ENCODE measurements around the gene UFM1. TPM values are rescaled to one million over a fixed set of nuclear protein-coding genes. Genes with fewer than 3 reads are reported as not detected.

Gene UFM1
- total RNA-seq (10 to 100 TPM; 26.5 to 30.8 TPM), polyA plus RNA-seq (ENCODE audit: insufficient read depth, low read depth, low replicate concordance) (21.4 TPM)
- long read RNA-seq, donor 1, transcript UFM1-201 (6 exons, 3,138 nt), result major isoform, 24 of 46 reads
- long read RNA-seq, donor 1, partial matches to known transcripts, result 21 of 46 reads
- long read RNA-seq, donor 1, other reads (novel, unspliced or antisense), result 0 of 46 reads
- long read RNA-seq, donor 2, transcript UFM1-201 (6 exons, 3,138 nt), result major isoform, 16 of 16 reads
- long read RNA-seq, donor 2, partial matches to known transcripts, result 0 of 16 reads
- long read RNA-seq, donor 2, other reads (novel, unspliced or antisense), result 0 of 16 reads

DNA sequence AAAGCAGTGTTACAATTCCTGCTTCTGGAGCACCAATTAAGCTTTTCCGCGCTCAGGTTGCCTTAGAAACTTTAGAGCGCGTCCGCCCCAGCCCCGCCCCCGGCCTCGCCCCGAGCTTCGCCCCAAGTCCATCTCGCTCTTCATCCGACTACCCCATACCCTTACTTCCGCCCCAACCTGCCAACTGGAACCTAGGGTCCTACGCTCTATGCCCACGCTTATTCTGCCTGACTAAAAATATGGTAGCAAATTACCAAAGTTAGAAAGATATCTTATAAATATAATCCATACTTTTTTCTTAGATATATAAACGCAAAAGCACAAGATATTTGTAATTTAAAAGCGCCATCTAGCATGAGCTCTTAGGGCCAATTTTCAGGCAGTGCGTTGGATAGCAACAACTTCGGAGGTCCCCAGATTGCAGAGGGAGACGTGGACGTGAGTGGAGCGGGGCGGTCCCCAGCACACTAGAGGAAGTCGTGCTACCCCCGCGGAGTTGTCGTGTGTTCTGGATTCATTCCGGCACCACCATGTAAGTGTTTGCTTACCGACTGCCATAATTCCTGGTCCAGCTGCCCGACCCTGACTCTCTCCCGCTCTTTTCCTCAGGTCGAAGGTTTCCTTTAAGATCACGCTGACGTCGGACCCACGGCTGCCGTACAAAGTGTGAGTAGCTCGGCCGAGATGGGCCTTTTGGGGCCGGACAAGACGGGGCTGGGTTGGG lies at the start of gene UFM1:
UFM1 (plus strand) TSS at position 462 of the 724 bp plus-strand sequence; CDS start at position 531, 69 bp downstream.
- no peaks in the 10 kb centered on the region for H3K9me3 ChIP-seq
- peak within 1 kb of the TSS; percentile 78 to 83 for H3K4me3 ChIP-seq
- no peak for TF ChIP-seq CTCF (IDR thresholded peaks at IDR 0.05)
- no peak for TF ChIP-seq POLR2A (IDR thresholded peaks at IDR 0.05)
- WGBS, 2 donors, result 0 to 1% methylated on average over 32 to 41 of the region's 41 CpGs
- H3K36me3 ChIP-seq (ENCODE audit: low read depth, missing control alignments), result no peaks in the 10 kb centered on the region
- H3K4me1 ChIP-seq, result peaks cover 4% of the 10 kb centered on the region
- peak; percentile 96 for DNase-seq
- intact Hi-C loops (cut with DNase I; ENCODE audit: low total_unique reads), result no loop called here
- H3K27me3 ChIP-seq, result no peaks in the 10 kb centered on the region
- peak within 1 kb of the TSS; percentile 76 to 90 for H3K27ac ChIP-seq

GRCh38 chr13:38301236-38301635 lies 48.4 kb upstream of the UFM1 start:
- intact Hi-C loops (cut with DNase I; ENCODE audit: low total_unique reads), result no loop called here
- no peak overlapping the region for H3K27ac ChIP-seq
- no peaks in the 10 kb centered on the region for H3K4me1 ChIP-seq
- TF ChIP-seq CTCF (IDR thresholded peaks at IDR 0.05) (no peak), POLR2A (IDR thresholded peaks at IDR 0.05) (no peak)
- DNase-seq, result no peak
- H3K9me3 ChIP-seq, result no peaks in the 10 kb centered on the region
- no peaks in the 10 kb centered on the region for H3K27me3 ChIP-seq
- no peak overlapping the region for H3K4me3 ChIP-seq
- WGBS, 2 donors, result 89 to 96% methylated on average over 4 of the region's 4 CpGs
- H3K36me3 ChIP-seq (ENCODE audit: low read depth, missing control alignments), result no peaks in the 10 kb centered on the region

DNA sequence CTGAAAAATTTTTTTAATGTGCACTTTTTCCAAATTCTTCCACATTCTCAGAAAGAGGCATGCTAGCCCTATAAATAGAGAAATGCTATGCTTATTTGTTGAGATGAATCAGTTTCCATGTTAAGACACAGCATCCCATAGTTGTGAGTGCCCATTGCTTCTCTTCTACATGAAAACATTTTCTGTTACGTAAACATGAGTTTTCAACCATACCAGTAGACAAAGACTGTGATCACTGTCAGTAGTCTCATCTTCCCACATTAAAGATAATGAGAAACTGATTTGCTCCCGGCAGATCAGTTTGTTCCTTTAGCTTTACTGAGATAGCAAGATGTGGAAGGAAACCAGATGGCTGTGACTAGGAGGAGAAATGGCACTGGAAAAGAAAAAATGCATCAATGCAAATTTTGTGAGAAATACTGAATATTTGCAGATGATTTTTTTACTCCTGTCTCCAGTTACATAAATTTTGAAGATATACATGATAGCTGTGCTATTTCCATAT lies 45.8 kb upstream of the UFM1 start:
- WGBS, 2 donors, result 39 to 41% methylated on average over 2 of the region's 2 CpGs
- no peak overlapping the region for H3K27ac ChIP-seq
- no peaks in the 10 kb centered on the region for H3K4me1 ChIP-seq
- no peak for TF ChIP-seq CTCF (IDR thresholded peaks at IDR 0.05)
- TF ChIP-seq POLR2A (IDR thresholded peaks at IDR 0.05), result no peak
- no peaks in the 10 kb centered on the region for H3K9me3 ChIP-seq
- no peak for DNase-seq
- H3K36me3 ChIP-seq (ENCODE audit: low read depth, missing control alignments), result no peaks in the 10 kb centered on the region
- no peaks in the 10 kb centered on the region for H3K27me3 ChIP-seq
- intact Hi-C loops (cut with DNase I; ENCODE audit: low total_unique reads), result no loop called here
- no peak overlapping the region for H3K4me3 ChIP-seq

- intact Hi-C loops (cut with DNase I; ENCODE audit: low total_unique reads), result no loop called here
- no peaks in the 10 kb centered on the region for H3K27me3 ChIP-seq
- H3K9me3 ChIP-seq, result no peaks in the 10 kb centered on the region
- no peaks in the 10 kb centered on the region for H3K36me3 ChIP-seq (ENCODE audit: low read depth, missing control alignments)
- 88 to 97% methylated on average over 2 of the region's 2 CpGs for WGBS, 2 donors
- no peak for DNase-seq
- no peak overlapping the region for H3K27ac ChIP-seq
- TF ChIP-seq CTCF (IDR thresholded peaks at IDR 0.05) (no peak), POLR2A (IDR thresholded peaks at IDR 0.05) (no peak)
- H3K4me1 ChIP-seq, result no peaks in the 10 kb centered on the region
- H3K4me3 ChIP-seq, result no peak overlapping the region
Measured at GRCh38 chr13:38308736-38309135, 40.9 kb upstream of the UFM1 start.
